Measurements from ENCODE around the gene MEF2D. TPM values are rescaled to one million over a fixed set of nuclear protein-coding genes. Genes with fewer than 3 reads are reported as not detected.
A peak's percentile ranks its signal among the peaks of the same experiment; 100 is the strongest.

Gene MEF2D
- 9.3 TPM for polyA plus RNA-seq (2013, experiment 1 of 2)
- polyA plus RNA-seq (2013, experiment 2 of 2): 8.1 TPM

GRCh38 chr1:156500543-156500792 is at the start of gene MEF2D:
Gene MEF2D, minus strand, starts transcription at chr1:156500775. Its CDS starts 17,483 bp downstream, at chr1:156483292.
- H3K9me3 ChIP-seq (ENCODE audit: insufficient read depth, low read depth, low read length): no peaks in the 10 kb centered on the region
- under 1% methylated on average over 27 of the region's 27 CpGs for WGBS
- H3K27ac ChIP-seq (ENCODE audit: low read depth, low read length): peak within 1 kb of the TSS; percentile 98
- no peaks in the 10 kb centered on the region for H3K36me3 ChIP-seq (ENCODE audit: insufficient read depth, low read length)
- H3K4me3 ChIP-seq (ENCODE audit: low read length): peak within 1 kb of the TSS; percentile 84
- peak within 1 kb of the TSS; percentile 76 for H3K9ac ChIP-seq (ENCODE audit: low read depth, low read length)
- H3K4me1 ChIP-seq (ENCODE audit: insufficient read depth, low read length): peaks cover 56% of the 10 kb centered on the region
- no peaks in the 10 kb centered on the region for H3K27me3 ChIP-seq (ENCODE audit: insufficient read depth, low read length)

- Histone ChIP-seq H3K27me3 (ENCODE audit: insufficient read depth, low read length) (no peaks in the 10 kb centered on the region), H3K27ac (ENCODE audit: low read depth, low read length) (no peak overlapping the region), H3K4me1 (ENCODE audit: insufficient read depth, low read length) (no peaks in the 10 kb centered on the region), H3K4me3 (ENCODE audit: low read length) (no peak overlapping the region), H3K9me3 (ENCODE audit: insufficient read depth, low read depth, low read length) (no peaks in the 10 kb centered on the region), H3K36me3 (ENCODE audit: insufficient read depth, low read length) (peaks cover 56% of the 10 kb centered on the region), H3K9ac (ENCODE audit: low read depth, low read length) (no peak overlapping the region)
- 82% methylated on average over 5 of the region's 5 CpGs for WGBS
Measured at GRCh38 chr1:156550346-156550745, 49.8 kb upstream of the MEF2D start.

GRCh38 chr1:156549831-156550230 is 49.3 kb upstream of the MEF2D start:
- WGBS: 94% methylated on average over 1 of the region's 1 CpG
- no peaks in the 10 kb centered on the region for H3K9me3 ChIP-seq (ENCODE audit: insufficient read depth, low read depth, low read length)
- H3K9ac ChIP-seq (ENCODE audit: low read depth, low read length): no peak overlapping the region
- no peaks in the 10 kb centered on the region for H3K4me1 ChIP-seq (ENCODE audit: insufficient read depth, low read length)
- peaks cover 56% of the 10 kb centered on the region for H3K36me3 ChIP-seq (ENCODE audit: insufficient read depth, low read length)
- no peak overlapping the region for H3K27ac ChIP-seq (ENCODE audit: low read depth, low read length)
- no peaks in the 10 kb centered on the region for H3K27me3 ChIP-seq (ENCODE audit: insufficient read depth, low read length)
- H3K4me3 ChIP-seq (ENCODE audit: low read length): no peak overlapping the region

GRCh38 chr1:156549390-156549789 is 48.8 kb upstream of the MEF2D start:
- Histone ChIP-seq H3K4me3 (ENCODE audit: low read length) (no peak overlapping the region), H3K9me3 (ENCODE audit: insufficient read depth, low read depth, low read length) (no peaks in the 10 kb centered on the region), H3K9ac (ENCODE audit: low read depth, low read length) (no peak overlapping the region), H3K27ac (ENCODE audit: low read depth, low read length) (no peak overlapping the region), H3K27me3 (ENCODE audit: insufficient read depth, low read length) (no peaks in the 10 kb centered on the region), H3K4me1 (ENCODE audit: insufficient read depth, low read length) (no peaks in the 10 kb centered on the region), H3K36me3 (ENCODE audit: insufficient read depth, low read length) (peaks cover 52% of the 10 kb centered on the region)
- WGBS: 87% methylated on average over 2 of the region's 2 CpGs

- Histone ChIP-seq H3K4me3 (ENCODE audit: low read length) (no peak overlapping the region), H3K36me3 (ENCODE audit: insufficient read depth, low read length) (peaks cover 51% of the 10 kb centered on the region), H3K9ac (ENCODE audit: low read depth, low read length) (no peak overlapping the region), H3K9me3 (ENCODE audit: insufficient read depth, low read depth, low read length) (no peaks in the 10 kb centered on the region), H3K27ac (ENCODE audit: low read depth, low read length) (no peak overlapping the region), H3K4me1 (ENCODE audit: insufficient read depth, low read length) (no peaks in the 10 kb centered on the region), H3K27me3 (ENCODE audit: insufficient read depth, low read length) (no peaks in the 10 kb centered on the region)
- WGBS: 96% methylated on average over 9 of the region's 9 CpGs
Measured at GRCh38 chr1:156547982-156548381, 47.4 kb upstream of the MEF2D start.

GRCh38 chr1:156547434-156547833 is 46.9 kb upstream of the MEF2D start:
- Histone ChIP-seq H3K27me3 (ENCODE audit: insufficient read depth, low read length) (no peaks in the 10 kb centered on the region), H3K9me3 (ENCODE audit: insufficient read depth, low read depth, low read length) (no peaks in the 10 kb centered on the region), H3K36me3 (ENCODE audit: insufficient read depth, low read length) (peaks cover 50% of the 10 kb centered on the region)

GRCh38 chr1:156546267-156546666 is 45.7 kb upstream of the MEF2D start:
- WGBS: 96% methylated on average over 3 of the region's 3 CpGs

More at GRCh38 chr1:156547434-156547833, 46.9 kb upstream of the MEF2D start:
- H3K4me3 ChIP-seq (ENCODE audit: low read length): no peak overlapping the region
- H3K4me1 ChIP-seq (ENCODE audit: insufficient read depth, low read length): no peaks in the 10 kb centered on the region
- H3K27ac ChIP-seq (ENCODE audit: low read depth, low read length): no peak overlapping the region
- H3K9ac ChIP-seq (ENCODE audit: low read depth, low read length): no peak overlapping the region
- 97% methylated on average over 4 of the region's 4 CpGs for WGBS

GRCh38 chr1:156544592-156545102 is 44.1 kb upstream of the MEF2D start:
- Histone ChIP-seq H3K4me1 (ENCODE audit: insufficient read depth, low read length) (no peaks in the 10 kb centered on the region), H3K27me3 (ENCODE audit: insufficient read depth, low read length) (no peaks in the 10 kb centered on the region), H3K9ac (ENCODE audit: low read depth, low read length) (no peak overlapping the region), H3K36me3 (ENCODE audit: insufficient read depth, low read length) (peaks cover 55% of the 10 kb centered on the region), H3K27ac (ENCODE audit: low read depth, low read length) (no peak overlapping the region), H3K4me3 (ENCODE audit: low read length) (no peak overlapping the region), H3K9me3 (ENCODE audit: insufficient read depth, low read depth, low read length) (no peaks in the 10 kb centered on the region)
- WGBS: 95% methylated on average over 3 of the region's 3 CpGs

More at GRCh38 chr1:156546267-156546666, 45.7 kb upstream of the MEF2D start:
- no peak overlapping the region for H3K4me3 ChIP-seq (ENCODE audit: low read length)
- H3K9me3 ChIP-seq (ENCODE audit: insufficient read depth, low read depth, low read length): no peaks in the 10 kb centered on the region
- H3K36me3 ChIP-seq (ENCODE audit: insufficient read depth, low read length): peaks cover 48% of the 10 kb centered on the region
- no peaks in the 10 kb centered on the region for H3K27me3 ChIP-seq (ENCODE audit: insufficient read depth, low read length)
- H3K27ac ChIP-seq (ENCODE audit: low read depth, low read length): no peak overlapping the region
- H3K4me1 ChIP-seq (ENCODE audit: insufficient read depth, low read length): no peaks in the 10 kb centered on the region
- no peak overlapping the region for H3K9ac ChIP-seq (ENCODE audit: low read depth, low read length)

GRCh38 chr1:156543066-156543465 is 42.5 kb upstream of the MEF2D start:
- H3K4me1 ChIP-seq (ENCODE audit: insufficient read depth, low read length): no peaks in the 10 kb centered on the region
- H3K9me3 ChIP-seq (ENCODE audit: insufficient read depth, low read depth, low read length): no peaks in the 10 kb centered on the region
- peaks cover 61% of the 10 kb centered on the region for H3K36me3 ChIP-seq (ENCODE audit: insufficient read depth, low read length)
- H3K27me3 ChIP-seq (ENCODE audit: insufficient read depth, low read length): no peaks in the 10 kb centered on the region
- no peak overlapping the region for H3K9ac ChIP-seq (ENCODE audit: low read depth, low read length)
- H3K4me3 ChIP-seq (ENCODE audit: low read length): no peak overlapping the region
- WGBS: 90% methylated on average over 1 of the region's 1 CpG
- no peak overlapping the region for H3K27ac ChIP-seq (ENCODE audit: low read depth, low read length)

GRCh38 chr1:156540955-156541354 is 40.4 kb upstream of the MEF2D start:
- 98% methylated on average over 2 of the region's 2 CpGs for WGBS
- H3K27ac ChIP-seq (ENCODE audit: low read depth, low read length): no peak overlapping the region
- peaks cover 62% of the 10 kb centered on the region for H3K36me3 ChIP-seq (ENCODE audit: insufficient read depth, low read length)
- H3K4me1 ChIP-seq (ENCODE audit: insufficient read depth, low read length): no peaks in the 10 kb centered on the region
- H3K4me3 ChIP-seq (ENCODE audit: low read length): no peak overlapping the region
- H3K9ac ChIP-seq (ENCODE audit: low read depth, low read length): no peak overlapping the region
- H3K27me3 ChIP-seq (ENCODE audit: insufficient read depth, low read length): no peaks in the 10 kb centered on the region
- H3K9me3 ChIP-seq (ENCODE audit: insufficient read depth, low read depth, low read length): no peaks in the 10 kb centered on the region

- Histone ChIP-seq H3K4me3 (ENCODE audit: low read length) (no peak overlapping the region), H3K9me3 (ENCODE audit: insufficient read depth, low read depth, low read length) (no peaks in the 10 kb centered on the region), H3K27ac (ENCODE audit: low read depth, low read length) (no peak overlapping the region), H3K9ac (ENCODE audit: low read depth, low read length) (no peak overlapping the region), H3K4me1 (ENCODE audit: insufficient read depth, low read length) (no peaks in the 10 kb centered on the region), H3K36me3 (ENCODE audit: insufficient read depth, low read length) (peaks cover 72% of the 10 kb centered on the region), H3K27me3 (ENCODE audit: insufficient read depth, low read length) (no peaks in the 10 kb centered on the region)
- WGBS: 94% methylated on average over 4 of the region's 4 CpGs
Measured at GRCh38 chr1:156539818-156540355, 39.3 kb upstream of the MEF2D start.

Data from HUES64 (cell line).